Subcutaneous adipose tissue (tissue), 4 donors: ENCODE data around the gene TMEM184A. TPM values are rescaled to one million over a fixed set of nuclear protein-coding genes. Genes with fewer than 3 reads are reported as not detected.

Source experiments
- CTCF ChIP-seq: fragments of 450-650 bp; IDR thresholded peaks from one replicate; pipeline ENCODE4 v1.5.1; 2016; ENCODE audit warnings: low read depth, mild to moderate bottlenecking, control low read depth, antibody characterized with exemption, moderate library complexity
- total RNA-seq, 4 donors: library from RNA; depleted of rRNA; stranded (reverse); fragments of >200 nt; gene quantifications; one replicate each; pipeline ENCODE4 v1.1.0, GENCODE V29; 2016

The TMEM184A gene
- total RNA-seq, 4 donors from 2014 or later = under 0.01 to 0.17 TPM; not detected in 2

GRCh38 chr7:1511444-1512422 is 44.3 kb downstream of the TMEM184A start:
- no peak for TF ChIP-seq CTCF

- no peak for TF ChIP-seq CTCF
Observed at GRCh38 chr7:1510780-1511154, 45.2 kb downstream of the TMEM184A start.

GRCh38 chr7:1509226-1509625 is 46.8 kb downstream of the TMEM184A start:
- no peak for TF ChIP-seq CTCF

GRCh38 chr7:1508277-1508758 is 47.7 kb downstream of the TMEM184A start:
- no peak for TF ChIP-seq CTCF

GRCh38 chr7:1505731-1506550 is 50.1 kb downstream of the TMEM184A start:
- no peak for TF ChIP-seq CTCF

- no peak for TF ChIP-seq CTCF
Observed at GRCh38 chr7:1503816-1504775, 51.9 kb downstream of the TMEM184A start, which contains the start of gene INTS1. Gene INTS1, minus strand, starts transcription at chr7:1504389. Its CDS starts 429 bp downstream, at chr7:1503960.
